ENCODE results near the gene POLA1. TPM values are rescaled to one million over a fixed set of nuclear protein-coding genes. Genes with fewer than 3 reads are reported as not detected.

The POLA1 gene
- total and polyA plus RNA-seq, 2 of the 4 experiments (the other 2 are of a cell fraction), result 4.0 to 15.1 TPM

Small RNAs within 50 kb of the gene (microRNA-seq; reads per million reads assigned to microRNA genes)
- not detected for gene SCARNA23 (ENCODE audit: insufficient read depth, insufficient read length)

Small RNAs within 50 kb of the gene (small RNA-seq; reads per million reads assigned to genes)
- 0 to 1.0 (median 0) reads per million in 5 experiments for gene SCARNA23

Other genes with a start within 250 kb of the POLA1 start
- gene PDK3, start 228.6 kb upstream of the POLA1 start, total RNA-seq (2012; rRNA removed), result 4.8 and 5.0 TPM in 2 replicates
- gene PDK3, start 228.6 kb upstream of the POLA1 start, polyA plus RNA-seq (2012; rRNA removed), result 1.7 and 2.3 TPM in 2 replicates
- gene PCYT1B, start 46.6 kb upstream of the POLA1 start, total RNA-seq (2012; rRNA removed), result under 0.01 TPM in 1 of 2 replicates, not detected in the other
- 0.09 and 0.10 TPM in 2 replicates for gene PCYT1B, start 46.6 kb upstream of the POLA1 start, polyA plus RNA-seq (2012; rRNA removed)

All from IMR-90 (cell line).